HG03342 (cell line): ENCODE measurements around the gene NTMT1.
"Not testable (repeated sequence)": the region's sequence is repeated elsewhere in the genome, so short reads cannot be mapped to it uniquely, and the experiment has no call there.

Experiments used
- ATAC-seq: cut with Tn5 transposase; IDR thresholded peaks from one replicate; pipeline ENCODE4 v1.9.1; 2021; ENCODE audit warnings: mild to moderate bottlenecking, moderate library complexity; ENCODE audit not compliant: unreplicated experiment

The NTMT1 gene

GRCh38 chr9:129635099-129636065, 9.4 kb downstream of the NTMT1 start:
- no peak for ATAC-seq

GRCh38 chr9:129636343-129636742, 10.4 kb downstream of the NTMT1 start:
- ATAC-seq, result not testable (repeated sequence)

GRCh38 chr9:129637102-129637501, 11.1 kb downstream of the NTMT1 start:
- no peak for ATAC-seq

GRCh38 chr9:129637673-129638439, 11.9 kb downstream of the NTMT1 start:
- no peak for ATAC-seq

GRCh38 chr9:129639034-129639630, 13.2 kb downstream of the NTMT1 start:
- no peak for ATAC-seq

- no peak for ATAC-seq
These were observed 13.8 kb downstream of the NTMT1 start for GRCh38 chr9:129639756-129640085.

GRCh38 chr9:129640086-129640870, 14.3 kb downstream of the NTMT1 start:
- no peak for ATAC-seq

- no peak for ATAC-seq
These were observed 15.1 kb downstream of the NTMT1 start for GRCh38 chr9:129640871-129641749.

GRCh38 chr9:129641750-129642585, 16.0 kb downstream of the NTMT1 start, which contains the start of gene ASB6:
TSS of gene ASB6 (minus strand) at chr9:129642151. CDS start at chr9:129641999, 152 bp downstream.
- peak; percentile 84 for ATAC-seq

GRCh38 chr9:129643706-129644105, 17.7 kb downstream of the NTMT1 start:
- no peak for ATAC-seq

GRCh38 chr9:129644365-129644764, 18.4 kb downstream of the NTMT1 start:
- no peak for ATAC-seq

GRCh38 chr9:129644902-129645301, 18.9 kb downstream of the NTMT1 start:
- no peak for ATAC-seq

GRCh38 chr9:129646252-129646651, 20.3 kb downstream of the NTMT1 start:
- no peak for ATAC-seq

- ATAC-seq, result no peak
These were observed 20.7 kb downstream of the NTMT1 start for GRCh38 chr9:129646654-129647053.

- no peak for ATAC-seq
These were observed 21.7 kb downstream of the NTMT1 start for GRCh38 chr9:129647635-129648034.

- no peak for ATAC-seq
These were observed 22.3 kb downstream of the NTMT1 start for GRCh38 chr9:129648092-129648763.

GRCh38 chr9:129648764-129649115, 22.8 kb downstream of the NTMT1 start:
- ATAC-seq, result no peak
